NCI-H345 (cell line): ENCODE data around the gene DYNLT1.
"Not testable (repeated sequence)": the region's sequence is repeated elsewhere in the genome, so short reads cannot be mapped to it uniquely, and the experiment has no call there.

Source experiments
- DNase-seq: peaks from one replicate; lab custom pipeline; 2025; lab: John Stamatoyannopoulos, UW

Gene DYNLT1

DNA sequence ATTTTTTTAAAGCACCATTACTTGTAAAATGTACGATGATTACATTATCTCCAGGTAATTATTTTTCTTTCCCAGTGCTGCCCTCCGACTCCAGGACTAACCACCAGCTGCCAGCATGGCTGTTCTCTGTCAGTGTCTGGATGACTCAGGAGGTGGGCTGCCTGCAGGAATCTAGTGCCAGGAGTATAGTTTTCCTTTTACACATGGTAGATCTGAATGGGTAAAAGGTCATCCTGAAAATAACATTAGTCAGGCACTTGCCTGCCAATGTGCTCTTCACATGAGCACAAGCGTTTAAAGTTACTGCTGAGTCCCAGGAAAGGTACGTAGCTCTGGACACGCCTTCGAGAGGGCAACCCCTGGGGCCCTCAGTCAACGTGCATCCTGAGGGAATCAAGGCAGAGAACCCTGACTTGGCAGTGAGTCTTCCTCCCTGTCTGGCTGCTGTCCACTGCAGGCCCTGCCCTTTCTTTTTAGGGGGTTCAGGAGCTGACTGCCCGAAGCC is 2.4 kb downstream of the DYNLT1 start:
- no peak for DNase-seq

DNA sequence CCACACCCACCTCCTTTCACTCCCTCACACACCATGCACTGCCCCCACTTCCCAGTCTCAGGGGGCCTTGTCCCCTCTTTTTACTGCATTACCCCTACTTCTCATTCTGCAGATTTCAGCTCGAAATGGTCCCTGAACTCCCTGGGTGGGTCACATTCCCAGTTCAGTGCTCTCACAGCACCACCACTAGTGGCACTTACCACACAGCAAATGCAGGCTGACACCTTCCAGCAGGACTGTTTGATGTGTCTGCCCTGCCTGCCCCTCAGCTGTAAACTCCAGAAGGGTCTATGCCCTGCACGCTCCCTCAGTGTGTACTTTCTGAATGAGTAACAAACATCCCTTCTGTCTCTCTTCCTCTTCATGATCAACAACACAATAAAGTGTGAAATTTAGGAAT is 4.0 kb downstream of the DYNLT1 start:
- no peak for DNase-seq

DNA sequence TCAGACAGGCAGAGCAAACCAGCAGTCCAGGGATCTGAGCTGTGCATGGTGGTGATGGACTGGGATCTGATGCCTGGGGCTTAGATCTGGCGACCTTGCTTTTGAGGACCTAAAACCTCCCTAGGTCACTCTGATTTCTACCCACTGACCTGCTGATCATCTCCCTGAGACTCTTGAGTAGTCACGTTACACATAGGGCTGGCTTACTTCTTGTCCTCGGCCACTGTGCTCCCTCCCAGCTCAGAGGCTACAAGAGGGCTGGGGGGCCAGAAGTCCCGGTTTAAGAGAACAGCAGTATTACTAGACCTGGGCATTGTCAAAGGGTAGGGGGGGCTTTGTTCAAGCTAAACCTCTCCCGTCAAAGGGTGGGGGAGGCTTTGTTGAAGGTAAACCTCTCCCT is 5.5 kb downstream of the DYNLT1 start:
- no peak for DNase-seq

DNA sequence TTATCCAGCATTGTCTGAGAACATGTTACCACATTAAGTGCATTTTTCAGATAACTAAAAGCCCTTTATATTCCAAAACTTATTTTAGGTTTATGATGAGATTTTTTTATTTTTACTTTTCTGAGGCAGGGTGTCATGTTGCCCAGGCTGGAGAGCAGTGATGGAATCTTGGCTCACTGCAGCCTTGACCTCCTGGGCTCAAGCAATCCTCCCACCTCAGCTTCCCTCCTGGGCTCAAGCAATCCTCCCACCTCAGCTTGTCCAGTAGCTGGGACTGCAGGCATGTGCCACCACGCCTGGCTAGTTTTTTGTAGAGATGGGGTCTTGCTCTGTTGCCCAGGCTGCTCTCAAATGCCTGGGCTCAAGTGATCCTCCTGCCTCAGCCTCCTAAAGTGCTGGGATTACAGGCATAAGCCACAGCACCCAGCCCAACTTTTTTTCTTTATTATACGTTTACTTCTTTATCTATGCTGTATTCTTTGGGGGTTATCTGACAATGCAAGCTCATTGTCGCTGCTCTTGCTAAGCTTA is 6.2 kb downstream of the DYNLT1 start:
- DNase-seq = no peak

DNA sequence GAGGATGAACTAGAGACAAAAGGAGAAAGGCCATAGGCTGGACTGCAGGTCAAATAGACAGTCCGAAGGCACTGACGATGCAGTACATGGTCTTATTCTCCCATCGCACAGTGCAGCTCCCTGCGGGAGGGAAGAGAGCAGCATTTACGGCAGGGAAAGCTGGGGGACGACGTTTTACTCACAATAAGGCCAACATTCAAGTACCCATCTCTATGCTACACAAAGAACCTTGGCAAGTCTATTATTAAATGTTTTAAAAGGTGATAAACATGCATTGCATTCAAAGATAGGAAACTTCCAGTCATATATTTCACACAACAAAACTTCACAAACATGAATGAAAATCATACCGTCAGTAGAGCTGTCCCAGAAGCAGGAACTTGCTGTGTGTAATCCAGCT is 7.8 kb downstream of the DYNLT1 start:
- no peak for DNase-seq

DNA sequence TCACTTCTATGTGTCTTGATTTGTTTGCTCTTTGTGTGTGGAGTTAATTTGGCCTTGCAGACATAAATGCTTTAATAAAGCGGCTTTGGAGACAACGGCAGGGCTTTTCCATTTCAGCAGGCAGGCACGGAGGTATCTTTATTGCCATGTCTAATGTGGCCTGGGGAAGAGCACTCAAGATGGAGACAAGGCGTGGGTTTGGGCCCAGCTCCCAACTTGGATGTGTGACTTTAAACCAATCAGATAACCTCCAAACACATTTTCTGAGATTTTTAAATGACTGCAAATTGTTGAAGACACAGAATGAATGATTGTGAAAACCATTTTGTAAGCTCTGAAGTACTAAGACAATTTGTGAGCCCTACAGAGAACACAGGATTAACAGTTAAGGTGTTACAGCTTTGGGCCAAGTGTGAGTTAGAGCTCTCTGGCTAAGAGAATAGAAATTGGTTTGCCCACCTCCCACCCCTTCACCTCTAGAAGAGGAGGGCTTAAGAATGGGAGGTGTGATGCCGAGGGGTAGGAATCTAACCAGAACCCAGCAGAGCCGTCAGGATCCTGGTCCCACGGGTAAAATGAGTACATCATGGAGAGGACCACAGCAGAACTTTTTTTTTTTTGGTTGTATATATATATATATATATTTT is 9.0 kb downstream of the DYNLT1 start:
- DNase-seq = no peak

DNA sequence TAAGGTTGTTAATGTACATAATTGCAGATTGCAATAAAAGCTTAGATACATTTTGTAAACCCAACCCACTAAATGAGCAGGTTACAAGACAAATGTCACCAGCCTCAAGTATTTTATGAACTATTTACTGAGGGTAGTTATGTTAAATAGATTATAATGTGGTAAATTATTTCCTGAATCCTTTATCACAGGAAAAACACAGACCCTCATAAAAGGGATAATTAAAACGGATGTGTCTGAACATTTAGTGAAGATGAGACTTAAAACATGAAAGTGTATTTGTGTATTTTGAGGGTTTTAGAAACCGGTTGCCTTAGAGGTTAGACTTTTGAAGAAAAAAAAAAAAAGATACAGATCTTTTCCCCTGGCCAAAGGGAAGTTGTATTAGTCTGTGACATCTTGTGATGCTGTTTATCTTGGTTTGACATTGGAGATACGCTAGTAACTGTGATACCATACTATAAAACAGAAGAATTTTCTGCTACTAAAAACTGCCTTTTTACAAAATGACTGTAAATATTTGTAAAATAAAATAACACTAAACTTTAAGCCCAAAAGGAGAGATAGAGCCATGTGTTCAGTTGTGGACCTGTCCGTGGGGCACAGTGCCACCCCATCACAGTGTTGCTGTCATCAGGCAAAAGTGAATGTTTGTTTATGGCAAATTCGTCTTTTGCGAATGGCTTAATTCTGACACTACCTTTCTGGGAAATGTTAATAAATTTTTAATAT is 9.7 kb downstream of the DYNLT1 start:
- DNase-seq = no peak

DNA sequence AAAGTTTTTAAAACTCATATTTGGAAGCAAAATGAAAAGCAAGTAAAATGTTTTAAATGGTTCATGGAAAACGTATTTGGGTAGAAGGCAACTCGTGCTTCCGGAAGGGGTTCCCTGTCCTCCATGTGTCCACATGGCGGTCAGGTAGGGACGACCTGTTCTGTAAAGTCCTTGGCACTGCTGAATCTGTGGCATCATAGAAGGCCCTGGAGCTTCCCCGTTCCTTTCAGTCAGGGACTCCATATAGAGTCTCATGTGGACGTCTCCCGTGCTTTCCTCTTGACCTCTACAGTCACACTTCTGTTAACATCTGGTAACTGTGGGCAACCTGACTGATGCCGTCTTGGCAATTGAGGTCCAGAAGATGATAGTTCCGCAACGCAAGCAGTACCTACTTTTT is 11.4 kb downstream of the DYNLT1 start:
- DNase-seq = no peak

DNA sequence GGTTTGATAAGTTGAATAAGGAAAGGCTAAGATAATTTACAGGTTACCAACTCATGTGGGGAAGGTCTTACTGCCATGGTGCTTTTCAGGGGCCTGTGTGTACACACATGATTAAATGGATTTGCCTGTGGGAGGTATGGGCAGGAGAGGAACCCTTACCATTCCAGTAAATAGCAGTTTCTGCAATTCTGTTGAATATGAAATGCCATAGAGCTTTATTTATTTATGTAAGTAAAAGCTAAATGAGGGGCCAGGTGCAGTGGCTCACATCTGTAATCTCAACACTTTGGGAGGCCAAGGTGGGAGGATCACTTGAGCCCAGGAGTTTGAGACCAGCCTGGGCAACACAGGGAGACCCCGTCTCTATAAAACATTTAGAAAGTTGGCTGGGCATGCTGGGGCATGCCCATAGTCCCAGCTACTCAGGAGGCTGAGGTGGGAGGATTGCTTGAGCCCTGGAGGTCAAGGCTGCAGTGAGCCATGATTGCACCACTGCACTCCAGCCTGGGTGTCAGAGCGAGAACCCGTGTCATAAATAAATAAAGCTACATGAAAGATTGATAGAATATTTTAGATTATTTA is 11.9 kb downstream of the DYNLT1 start:
- not testable (repeated sequence) for DNase-seq

DNA sequence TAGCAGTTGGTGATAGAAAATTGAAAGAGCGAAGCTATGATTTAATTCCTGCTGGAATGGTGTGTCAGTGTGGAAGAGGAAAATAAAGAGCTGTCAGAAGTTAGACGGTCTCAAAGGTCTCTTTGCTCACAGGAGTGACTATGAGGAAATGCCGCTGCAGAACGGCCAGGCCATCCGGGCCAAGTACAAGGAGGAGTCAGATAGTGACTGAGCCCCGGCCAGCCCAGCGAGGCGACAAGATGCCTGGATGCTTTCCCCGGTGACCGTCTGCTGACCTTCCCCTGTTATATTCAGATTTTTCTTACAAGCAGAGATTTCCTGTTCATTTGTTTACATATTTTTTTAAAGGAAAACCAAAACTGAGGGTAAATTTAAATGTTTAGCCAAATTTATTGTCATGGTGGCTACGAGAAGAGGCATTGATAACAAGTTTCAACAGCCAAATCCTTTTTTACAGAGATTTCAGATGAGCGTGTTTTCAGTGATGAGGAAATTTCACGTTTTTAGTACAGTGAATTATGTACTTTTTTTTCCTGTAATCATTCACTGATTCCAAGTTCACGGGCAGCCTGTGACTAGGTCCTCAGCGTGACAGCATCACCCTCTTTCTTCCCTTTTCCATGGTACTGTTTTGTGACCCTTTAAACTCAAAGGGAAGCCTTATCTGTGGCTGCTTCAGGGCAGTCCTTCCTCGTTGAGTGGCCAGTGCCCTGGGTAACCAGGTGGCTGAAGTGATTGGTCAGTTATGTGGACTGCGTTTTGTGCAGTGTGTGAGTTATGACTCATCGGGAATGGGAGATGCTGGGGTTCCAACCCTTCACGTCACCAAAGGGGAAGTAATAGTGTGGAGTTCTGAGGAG is 12.6 kb downstream of the DYNLT1 start:
- DNase-seq = no peak

DNA sequence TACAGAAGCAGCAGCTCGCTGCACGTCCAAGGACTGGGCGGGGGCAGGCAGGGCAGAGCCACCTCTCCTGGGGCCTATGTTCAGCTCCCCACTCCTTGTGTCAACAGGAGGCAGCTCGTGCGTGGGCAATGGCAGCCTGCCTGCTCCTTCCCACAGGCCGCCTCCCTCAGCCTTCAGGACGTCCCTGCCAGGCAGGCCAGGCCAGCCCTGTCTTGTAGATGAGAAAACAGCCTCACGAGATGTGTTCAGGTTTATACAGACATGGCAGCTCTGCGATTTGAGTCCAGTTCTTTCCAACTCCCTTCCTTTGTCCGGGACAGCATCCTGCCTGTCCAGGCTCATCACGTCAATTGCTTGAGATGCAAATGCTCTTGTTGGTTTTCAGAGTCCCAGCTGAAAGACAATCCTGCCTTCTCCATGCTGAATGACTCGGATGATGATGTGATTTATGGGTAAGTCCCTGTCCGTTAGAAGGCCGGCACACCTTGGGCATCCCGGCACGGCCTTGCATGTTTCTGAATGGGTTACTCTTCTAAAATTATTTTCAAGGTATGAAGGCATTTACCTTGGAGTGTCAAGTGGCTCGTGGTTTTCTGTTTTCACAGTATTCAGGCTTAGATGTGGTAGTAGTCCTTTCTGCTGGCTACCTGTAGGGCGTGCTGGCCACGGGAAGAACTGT is 13.5 kb downstream of the DYNLT1 start:
- DNase-seq = no peak

DNA sequence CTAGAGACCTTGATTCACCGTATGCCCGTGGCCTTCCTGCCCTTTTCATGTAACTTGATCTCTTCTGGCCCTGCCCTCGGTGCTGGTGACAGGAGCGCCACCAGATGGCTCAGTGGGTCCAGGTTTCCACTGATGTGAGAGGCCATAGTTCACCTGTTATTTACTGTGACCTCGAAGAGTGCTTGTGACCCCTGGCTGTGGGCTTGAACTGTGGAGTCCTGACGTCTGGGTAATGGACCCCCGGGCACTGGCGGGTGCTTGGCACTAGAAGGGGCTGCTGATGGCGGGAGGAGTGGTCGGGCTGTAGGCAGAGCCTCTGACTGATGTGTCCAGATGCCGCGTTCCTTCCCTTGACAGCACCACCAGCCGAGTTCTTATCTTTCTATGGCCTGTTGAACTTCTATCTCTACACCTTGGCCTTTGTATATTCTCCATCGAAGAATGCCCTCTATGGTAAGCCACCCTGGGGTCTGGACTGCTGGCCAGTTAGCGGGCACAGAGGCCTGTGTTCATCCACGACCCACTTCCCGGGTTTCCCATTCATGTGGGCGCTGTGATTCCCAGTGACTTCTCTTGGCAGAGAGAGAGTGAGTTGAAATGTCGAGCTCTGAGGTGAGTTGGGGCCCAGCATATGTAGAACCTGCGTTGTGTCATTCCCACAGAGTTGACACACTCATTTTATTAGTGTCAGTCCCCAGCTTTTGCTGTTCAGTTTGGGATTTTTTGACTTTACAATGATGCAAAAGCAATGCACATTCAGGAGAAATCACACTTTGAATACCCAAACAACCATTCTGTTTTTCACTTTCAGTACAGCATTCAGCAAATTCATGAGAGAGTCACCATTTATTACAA is 14.9 kb downstream of the DYNLT1 start:
- no peak for DNase-seq

DNA sequence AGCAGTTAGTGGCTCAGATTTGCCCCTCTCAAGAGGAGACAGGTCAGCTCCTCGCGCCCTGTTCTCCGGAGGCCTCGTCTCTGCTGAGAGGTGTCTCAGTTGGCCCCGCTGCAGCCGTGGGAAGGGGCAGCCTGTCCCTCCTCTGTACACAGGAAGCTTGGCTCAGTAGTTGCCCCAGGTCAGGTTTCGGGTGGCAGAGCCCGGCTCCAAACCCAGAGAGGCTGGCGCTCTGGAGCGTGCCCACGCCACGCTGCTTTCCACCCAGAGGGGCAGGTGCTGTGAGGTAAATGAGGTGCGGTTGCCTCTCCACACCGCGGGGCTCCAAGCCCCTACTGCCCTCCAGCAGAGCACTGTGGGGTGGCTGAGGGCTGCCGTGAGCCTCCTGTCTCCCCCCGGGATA is 16.0 kb downstream of the DYNLT1 start:
- no peak for DNase-seq

DNA sequence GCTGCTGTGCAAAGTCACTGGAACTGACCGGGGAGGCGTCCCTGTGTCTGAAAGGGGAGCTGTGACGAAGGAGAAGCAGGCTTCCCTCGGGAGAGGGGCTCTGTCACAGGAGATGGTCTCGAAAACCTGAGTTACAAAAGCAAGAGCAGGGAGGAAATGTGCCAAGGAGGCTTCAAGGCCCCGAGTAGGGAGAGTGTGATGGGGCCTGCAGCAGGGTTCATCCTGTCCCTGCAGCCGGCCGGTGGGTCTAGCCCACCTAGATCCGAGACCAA is 16.7 kb downstream of the DYNLT1 start:
- DNase-seq = no peak

DNA sequence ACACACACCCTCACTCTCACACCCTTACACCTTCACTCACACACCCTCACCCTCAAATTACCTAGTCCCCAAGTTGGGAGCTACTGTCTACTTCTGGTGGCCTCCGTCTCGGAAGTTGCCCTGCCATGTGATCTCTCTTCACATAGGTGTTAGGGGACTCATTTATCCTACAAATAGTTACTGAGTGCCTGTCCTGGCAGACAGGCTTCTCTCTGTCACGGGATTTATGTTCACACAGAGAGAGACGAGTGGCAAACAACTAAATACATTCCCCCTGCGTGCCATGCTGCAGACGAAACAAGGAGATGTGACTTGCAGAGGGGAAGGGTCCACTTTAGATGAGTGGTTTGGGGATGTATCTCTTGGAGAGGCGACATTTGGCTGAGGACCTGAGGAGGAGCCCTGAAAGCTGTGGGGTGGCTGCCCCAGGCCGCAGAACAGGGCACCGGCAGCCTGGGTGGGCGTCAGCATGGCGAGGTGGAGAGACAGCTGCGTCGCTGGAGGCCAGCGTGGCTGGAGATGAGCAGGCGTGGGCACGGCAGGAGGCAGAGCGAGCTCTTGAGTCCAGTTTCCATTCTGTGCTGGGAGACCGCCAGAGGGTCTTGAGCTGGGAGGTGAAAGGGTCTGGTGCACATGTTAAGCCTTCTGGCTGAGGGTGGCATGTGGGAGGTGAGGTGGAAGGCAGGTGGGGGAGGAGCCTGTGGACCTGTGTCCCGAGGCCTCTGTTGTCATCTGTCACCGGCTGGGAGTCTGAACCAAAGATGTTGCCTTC is 17.2 kb downstream of the DYNLT1 start:
- no peak for DNase-seq

DNA sequence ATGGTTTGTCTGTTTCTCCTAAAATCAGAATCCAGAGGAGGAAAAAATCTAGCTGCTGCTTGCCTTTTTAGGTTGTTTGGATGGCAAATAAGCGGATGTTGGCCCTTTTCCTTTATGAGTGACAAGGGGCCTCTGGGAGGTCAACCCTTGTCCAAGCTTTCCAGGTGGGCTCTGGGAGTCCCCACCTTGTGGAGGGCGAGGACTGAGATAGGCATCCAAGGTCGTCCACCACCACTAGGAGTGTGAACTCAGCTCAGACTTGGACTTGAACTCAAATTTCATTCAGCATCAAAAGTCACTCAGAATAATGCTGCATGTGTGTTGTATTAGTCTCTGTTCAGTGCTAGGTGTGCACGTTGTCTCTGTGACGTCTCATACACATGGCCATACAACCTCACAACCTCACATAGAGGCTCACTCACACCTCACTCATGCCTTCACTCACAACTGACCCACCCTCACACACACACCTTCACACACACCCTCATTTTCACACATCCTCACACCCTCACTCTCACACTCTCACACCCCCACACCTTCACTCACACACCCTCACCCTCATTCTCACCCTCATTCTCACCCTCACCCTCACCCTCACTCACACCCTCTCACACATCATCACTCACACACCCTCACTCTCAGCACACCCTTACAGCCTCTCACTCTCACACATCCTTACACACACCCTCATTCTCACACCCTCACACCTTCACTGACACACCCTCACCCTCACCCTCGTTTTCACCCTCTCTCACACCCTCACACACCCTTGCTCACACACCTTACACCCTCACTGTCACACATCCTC is 18.0 kb downstream of the DYNLT1 start:
- no peak for DNase-seq

DNA sequence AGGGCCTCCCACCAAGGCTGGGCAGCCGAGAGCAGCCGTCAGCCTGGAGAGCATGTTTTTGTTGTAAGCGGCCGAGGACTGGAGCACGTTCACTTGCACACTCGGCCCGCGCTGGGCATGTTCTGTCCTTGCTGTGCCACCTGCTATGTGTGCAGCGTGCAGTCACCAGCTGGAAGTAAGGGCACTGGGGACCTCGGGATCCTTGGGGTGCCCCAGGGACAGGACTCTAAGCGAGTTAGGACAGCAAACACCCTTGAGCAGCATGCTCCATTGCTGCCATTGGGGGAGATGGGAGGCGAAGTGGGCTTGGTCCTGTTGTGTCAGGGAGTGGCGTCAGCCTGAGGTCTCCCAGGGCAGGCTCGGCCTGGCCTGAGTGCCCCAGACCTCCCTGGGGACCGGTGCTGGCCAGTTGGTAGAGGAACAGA is 18.6 kb downstream of the DYNLT1 start:
- DNase-seq = no peak

DNA sequence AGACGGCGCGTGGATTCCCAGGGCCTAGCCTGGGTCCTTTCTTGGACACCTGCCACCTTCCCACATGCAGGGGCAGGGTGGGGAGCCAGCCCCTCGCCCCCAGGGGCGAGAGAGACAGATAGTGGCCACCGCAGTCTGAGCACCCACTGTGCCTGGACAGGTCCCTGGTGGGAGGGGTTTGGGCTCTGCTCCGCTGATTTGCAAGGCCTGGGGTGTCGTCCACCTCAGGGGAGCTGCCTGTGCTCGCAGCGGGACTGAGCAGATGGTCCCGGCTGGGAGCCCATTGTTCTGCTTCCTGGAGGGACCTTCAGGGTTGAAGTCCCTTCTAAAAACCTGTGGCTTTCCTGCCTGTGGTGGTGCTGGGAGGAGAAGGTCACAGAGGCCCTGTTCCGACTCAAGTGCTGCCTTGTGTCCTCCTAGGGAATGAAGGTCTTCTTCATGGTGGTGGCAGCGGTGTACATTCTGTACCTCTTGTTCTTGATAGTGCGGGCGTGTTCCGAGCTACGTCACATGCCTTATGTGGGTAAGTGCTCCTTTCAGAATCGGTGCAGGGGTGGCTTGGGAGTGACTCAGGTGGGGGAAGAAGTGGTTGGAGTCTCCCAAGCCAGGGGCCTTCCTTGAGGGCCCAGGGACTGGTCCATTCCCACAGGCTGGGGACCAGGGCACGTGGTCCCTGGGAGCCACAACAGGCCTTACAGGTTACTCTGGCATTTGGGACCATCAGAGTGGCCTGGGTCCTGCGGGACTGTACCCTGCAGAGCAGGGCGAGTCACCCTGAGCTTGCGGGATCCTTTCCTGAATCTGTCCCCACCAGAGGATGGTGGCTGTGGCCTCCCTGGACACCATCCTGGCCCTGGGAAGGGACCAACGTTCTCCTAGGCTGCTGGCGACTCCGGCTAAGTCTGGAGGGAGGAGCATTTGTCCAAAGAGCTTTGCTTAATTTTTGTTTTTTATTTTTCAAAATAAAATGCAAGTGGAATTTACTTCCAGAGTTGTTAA is 19.6 kb downstream of the DYNLT1 start:
- peak; percentile 46 for DNase-seq
